Activated naive CD4-positive, alpha-beta T cell treated with anti-CD3 and anti-CD28 coated beads, Interleukin-2, amount 50 U/mL, for 72 hours (primary cell): Measurements from ENCODE around the gene FAM199X. TPM values are rescaled to one million over a fixed set of nuclear protein-coding genes. Genes with fewer than 3 reads are reported as not detected.
A peak's percentile ranks its signal among the peaks of the same experiment; 100 is the strongest.
"Not testable (repeated sequence)": the region's sequence is repeated elsewhere in the genome, so short reads cannot be mapped to it uniquely, and the experiment has no call there.

Source experiments
- ATAC-seq, 2 donors: fragments of 150-1000 bp; cut with Tn5 transposase; 2 replicates each; pipeline ENCODE4 v1.10.0; 2021; ENCODE audit warnings: mild to moderate bottlenecking in 2 of 2, moderate library complexity in 2 of 2
- DNase-seq, 2 donors: peaks; one replicate each; pipeline ENCODE4 v3.0.0; 2021 to 2022; ENCODE audit warnings: low spot score in 2 of 2
- H3K27ac Mint-ChIP-seq, 2 donors: one replicate each; pipeline ENCODE4 v1.8.0; 2022; ENCODE audit warnings: mild to moderate bottlenecking in 2 of 2, mixed read lengths in 2 of 2
- H3K36me3 Mint-ChIP-seq, 2 donors: one replicate each; pipeline ENCODE4 v1.8.0; 2022; ENCODE audit warnings: mixed read lengths in 2 of 2
- H3K9me3 Mint-ChIP-seq, 2 donors: one replicate each; pipeline ENCODE4 v1.8.0; 2022; ENCODE audit warnings: mixed read lengths in 2 of 2
- total RNA-seq, 2 donors: library from RNA; stranded (reverse); gene quantifications; one replicate each; pipeline ENCODE4 v1.2.3, GENCODE V29; 2022

FAM199X gene
- total RNA-seq, 2 donors from 2014 or later, result 7.3 to 10.6 TPM

GRCh38 chrX:104172121-104172520 is 5.9 kb downstream of the FAM199X start:
- H3K36me3 Mint-ChIP-seq, result peaks cover 0 to 4% of the 10 kb centered on the region in 2 donors
- ATAC-seq (no peak), DNase-seq (no peak)
- no peak overlapping the region for H3K27ac Mint-ChIP-seq
- no peaks in the 10 kb centered on the region for H3K9me3 Mint-ChIP-seq

GRCh38 chrX:104172788-104173187 is 6.5 kb downstream of the FAM199X start:
- no peak for ATAC-seq
- Mint-ChIP-seq H3K9me3 (no peaks in the 10 kb centered on the region), H3K27ac (no peak overlapping the region), H3K36me3 (peaks cover 0 to 4% of the 10 kb centered on the region in 2 donors)
- no peak for DNase-seq

- Mint-ChIP-seq H3K36me3 (peaks cover 0 to 4% of the 10 kb centered on the region in 2 donors), H3K9me3 (no peaks in the 10 kb centered on the region), H3K27ac (no peak overlapping the region)
- ATAC-seq (no peak), DNase-seq (no peak)
Observed at GRCh38 chrX:104173841-104174240, 7.6 kb downstream of the FAM199X start.

DNA sequence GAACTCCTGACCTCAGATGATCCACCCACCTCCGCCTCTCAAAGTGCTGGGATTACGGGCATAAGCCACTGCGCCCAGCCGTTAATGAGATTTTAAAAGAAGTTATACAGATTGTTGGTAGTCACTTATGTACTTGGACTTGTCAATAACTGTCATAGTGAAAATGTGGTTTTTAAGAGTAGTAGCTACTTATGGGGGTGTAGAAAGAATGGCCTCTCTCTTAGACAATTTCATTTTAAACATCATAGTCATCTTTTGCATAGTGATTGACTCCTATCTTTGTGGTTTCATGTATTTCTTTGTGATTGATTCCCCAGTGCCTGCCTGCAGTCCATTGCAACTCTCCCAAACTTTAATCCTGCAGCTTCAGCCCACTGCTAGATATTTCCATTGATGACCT is 17.4 kb downstream of the FAM199X start:
- no peaks in the 10 kb centered on the region for H3K36me3 Mint-ChIP-seq
- DNase-seq, result no peak
- no peaks in the 10 kb centered on the region for H3K9me3 Mint-ChIP-seq
- peak; percentile 29 to 95 for ATAC-seq
- H3K27ac Mint-ChIP-seq, result no peak overlapping the region

DNA sequence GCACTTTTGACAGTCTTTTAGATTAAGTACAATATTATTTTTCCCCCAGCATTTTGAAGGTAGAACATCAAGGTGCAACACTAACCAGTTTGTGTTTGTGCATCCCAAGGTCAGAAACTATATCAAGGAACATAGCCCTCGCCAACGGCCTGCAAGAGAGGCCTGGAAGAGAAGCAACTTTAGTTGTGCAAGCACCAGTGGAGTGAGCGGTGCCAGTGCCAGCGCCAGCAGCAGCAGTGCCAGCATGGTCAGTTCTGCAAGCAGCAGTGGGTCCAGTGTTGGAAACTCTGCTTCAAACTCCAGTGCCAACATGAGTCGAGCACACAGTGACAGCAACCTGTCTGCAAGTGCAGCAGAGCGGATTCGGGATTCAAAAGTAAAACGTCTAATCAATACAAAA is 21.7 kb downstream of the FAM199X start:
- H3K9me3 Mint-ChIP-seq, result no peaks in the 10 kb centered on the region
- DNase-seq (no peak), ATAC-seq (no peak)
- no peak overlapping the region for H3K27ac Mint-ChIP-seq
- no peaks in the 10 kb centered on the region for H3K36me3 Mint-ChIP-seq

DNA sequence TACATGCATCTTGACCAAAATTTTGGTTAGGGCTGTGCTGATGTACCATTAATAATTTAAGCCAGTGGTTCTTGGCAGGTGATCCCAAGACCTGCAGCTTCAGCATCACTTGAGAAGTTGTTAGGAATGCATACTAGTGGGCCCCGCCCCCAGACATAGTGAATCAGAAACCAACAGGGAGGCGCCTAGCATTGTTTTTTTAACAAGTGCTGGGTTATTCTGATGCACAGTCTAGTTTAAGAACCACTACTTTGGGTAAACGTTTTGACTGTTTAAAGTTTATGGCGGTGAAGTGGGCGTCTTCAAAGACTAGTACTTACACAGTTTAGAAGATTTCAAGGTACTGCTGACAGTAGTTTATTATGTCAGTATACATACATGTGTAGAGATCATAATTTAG is 23.6 kb downstream of the FAM199X start:
- DNase-seq, result no peak
- ATAC-seq, result peak in 1 of 2 donors; percentile 61
- H3K36me3 Mint-ChIP-seq, result no peaks in the 10 kb centered on the region
- H3K27ac Mint-ChIP-seq, result no peak overlapping the region
- H3K9me3 Mint-ChIP-seq, result no peaks in the 10 kb centered on the region

- Mint-ChIP-seq H3K36me3 (no peaks in the 10 kb centered on the region), H3K9me3 (no peaks in the 10 kb centered on the region), H3K27ac (no peak overlapping the region)
- ATAC-seq (no peak), DNase-seq (no peak)
Observed at GRCh38 chrX:104193485-104193884, 27.2 kb downstream of the FAM199X start.

DNA sequence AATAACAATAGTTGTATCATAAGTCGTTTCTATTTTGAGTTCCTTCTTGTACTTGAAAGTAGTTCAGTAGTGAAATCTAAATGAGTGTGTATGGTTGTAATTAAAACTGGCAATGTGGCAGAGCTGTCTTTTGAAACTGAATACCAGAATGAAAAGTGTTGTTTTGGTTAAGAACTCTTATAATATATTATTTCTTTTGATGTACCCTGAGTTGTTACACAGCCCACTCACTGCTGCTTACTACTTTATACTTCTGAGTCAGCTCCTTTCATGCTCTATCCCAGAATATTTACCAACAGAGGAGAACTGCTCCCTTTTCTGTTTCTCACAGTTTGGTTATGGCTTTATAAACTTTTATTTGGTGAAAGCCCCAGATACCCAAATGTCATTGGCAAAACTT is 28.8 kb downstream of the FAM199X start:
- ATAC-seq, result peak in 1 of 2 donors; percentile 88
- H3K27ac Mint-ChIP-seq, result peak overlapping the region in 1 of 2 donors; percentile 14
- DNase-seq, result no peak

GRCh38 chrX:104195489-104196084 is 29.3 kb downstream of the FAM199X start:
- H3K27ac Mint-ChIP-seq, result no peak overlapping the region
- no peaks in the 10 kb centered on the region for H3K9me3 Mint-ChIP-seq
- DNase-seq (no peak), ATAC-seq (peak in 1 of 2 donors; percentile 49)
- no peaks in the 10 kb centered on the region for H3K36me3 Mint-ChIP-seq

More for the DNA sequence above, 28.8 kb downstream of the FAM199X start:
- no peaks in the 10 kb centered on the region for H3K9me3 Mint-ChIP-seq
- H3K36me3 Mint-ChIP-seq, result no peaks in the 10 kb centered on the region

GRCh38 chrX:104205548-104205947 is 39.3 kb downstream of the FAM199X start:
- no peaks in the 10 kb centered on the region for H3K9me3 Mint-ChIP-seq
- H3K36me3 Mint-ChIP-seq, result no peaks in the 10 kb centered on the region
- no peak for ATAC-seq
- DNase-seq, result no peak
- H3K27ac Mint-ChIP-seq, result no peak overlapping the region

- ATAC-seq (no peak), DNase-seq (no peak)
- Mint-ChIP-seq H3K36me3 (no peaks in the 10 kb centered on the region), H3K9me3 (no peaks in the 10 kb centered on the region), H3K27ac (no peak overlapping the region)
Observed at GRCh38 chrX:104211187-104211586, 44.9 kb downstream of the FAM199X start.

GRCh38 chrX:104230060-104230459 is 63.8 kb downstream of the FAM199X start:
- DNase-seq, H3K27ac Mint-ChIP-seq, H3K36me3 Mint-ChIP-seq, H3K9me3 Mint-ChIP-seq, ATAC-seq: not testable (repeated sequence)

Other genes with a start within 250 kb of the FAM199X start
- 10 to 100 TPM in 1 of 2 donors, 1 to 10 TPM in 1; 6.4 to 12.9 TPM for gene TMSB15B, start 203.8 kb upstream of the FAM199X start, total RNA-seq
- gene H2BW1, start 152.7 kb upstream of the FAM199X start, total RNA-seq, result not detected
- not detected for gene H2BW2, start 126.5 kb upstream of the FAM199X start, total RNA-seq
- 1 to 10 TPM; 2.8 to 4.5 TPM for gene TMSB15C, start 90.2 kb upstream of the FAM199X start, total RNA-seq
- 1 to 10 TPM in 1 of 2 donors, under 1 TPM in 1; 0.18 to 1.9 TPM for gene ZCCHC18, start 53.9 kb upstream of the FAM199X start, total RNA-seq
- 1 to 10 TPM; 4.2 to 8.1 TPM for gene SLC25A53, start 9.4 kb upstream of the FAM199X start, total RNA-seq
- gene ESX1, start 88.5 kb downstream of the FAM199X start, total RNA-seq, result not detected